Neutrophil (primary cell): ENCODE data around the gene PRSS16.
"Not testable (repeated sequence)": the region's sequence is repeated elsewhere in the genome, so short reads cannot be mapped to it uniquely, and the experiment has no call there.

ENCODE experiments used
- H3K27ac ChIP-seq: fragments of 200-600 bp; sonication (generic); 2 replicates; pipeline ENCODE4 v1.5.1; 2016; ENCODE audit warnings: mild to moderate bottlenecking, moderate library complexity
- H3K27me3 ChIP-seq: fragments of 200-600 bp; sonication (generic); 2 replicates; pipeline ENCODE4 v1.6.0; 2016; ENCODE audit warnings: mild to moderate bottlenecking
- H3K36me3 ChIP-seq: fragments of 200-600 bp; sonication (generic); 2 replicates; pipeline ENCODE4 v1.5.1; 2017
- H3K4me1 ChIP-seq, 2 experiments: fragments of 200-600 bp in 1 of 2; sonication (generic) in 1 of 2; 1 replicate in 1 of 2; 2 replicates in 1 of 2; pipeline versions ENCODE4 v1.5.1 to v1.6.1; 2013 to 2016; ENCODE audit warnings: low read depth in 1 of 2, low read length in 1 of 2, mild to moderate bottlenecking in 1 of 2, moderate library complexity in 1 of 2; ENCODE audit not compliant: control insufficient read depth in 1 of 2, insufficient read depth in 1 of 2
- H3K4me3 ChIP-seq, 2 experiments: fragments of 200-600 bp in 1 of 2; sonication (generic) in 1 of 2; 1 replicate in 1 of 2; 2 replicates in 1 of 2; pipeline ENCODE4 v1.5.1; 2013 to 2016; ENCODE audit warnings: low read depth in 1 of 2, low read length in 1 of 2, mild to moderate bottlenecking in 1 of 2, moderate library complexity in 1 of 2
- H3K9me3 ChIP-seq: fragments of 200-600 bp; sonication (generic); 2 replicates; pipeline ENCODE4 v1.5.1; 2016
- CTCF ChIP-seq: fragments of 200-600 bp; sonication (generic); IDR thresholded peaks from 2 replicates; pipeline ENCODE4 v1.5.1; 2016; ENCODE audit warnings: antibody characterized with exemption

Gene PRSS16

GRCh38 chr6:27260369-27260768, 12.9 kb downstream of the PRSS16 start:
- Histone ChIP-seq H3K9me3 (no peaks in the 10 kb centered on the region), H3K27me3 (peaks cover 97% of the 10 kb centered on the region), H3K27ac (no peak overlapping the region), H3K4me1 (no peaks in the 10 kb centered on the region), H3K4me3 (no peak overlapping the region), H3K36me3 (no peaks in the 10 kb centered on the region)
- TF ChIP-seq CTCF, result no peak

DNA sequence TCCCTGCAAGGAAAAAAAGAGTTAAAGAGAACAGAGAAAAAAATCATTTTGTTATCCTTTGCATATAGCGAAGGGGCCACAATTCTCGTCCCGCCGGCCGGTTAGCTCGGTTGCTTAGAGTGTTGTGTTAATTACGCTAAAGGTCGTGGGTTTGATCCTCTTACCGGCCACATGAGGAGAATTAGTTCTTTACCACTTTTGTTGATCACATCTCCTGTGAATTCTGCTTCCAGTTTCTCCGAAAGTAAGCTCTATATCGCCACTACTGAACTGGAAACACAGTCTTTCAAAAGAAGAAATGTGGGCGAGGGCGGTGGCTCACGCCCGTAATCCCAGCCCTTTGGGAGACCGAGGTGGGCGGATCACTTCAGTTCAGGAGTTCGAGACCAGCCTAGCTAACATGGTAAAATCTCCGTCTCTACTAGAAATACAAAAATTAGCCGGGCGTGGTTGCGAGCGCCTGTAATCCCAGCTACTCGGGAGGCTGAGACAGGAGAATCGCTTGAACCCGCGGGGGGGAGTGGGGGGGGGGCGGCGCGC, 13.4 kb downstream of the PRSS16 start:
- Histone ChIP-seq H3K4me3 (no peak overlapping the region), H3K27ac (no peak overlapping the region), H3K9me3 (no peaks in the 10 kb centered on the region), H3K36me3 (no peaks in the 10 kb centered on the region), H3K27me3 (peaks cover 94% of the 10 kb centered on the region), H3K4me1 (no peaks in the 10 kb centered on the region)
- TF ChIP-seq CTCF, result no peak

DNA sequence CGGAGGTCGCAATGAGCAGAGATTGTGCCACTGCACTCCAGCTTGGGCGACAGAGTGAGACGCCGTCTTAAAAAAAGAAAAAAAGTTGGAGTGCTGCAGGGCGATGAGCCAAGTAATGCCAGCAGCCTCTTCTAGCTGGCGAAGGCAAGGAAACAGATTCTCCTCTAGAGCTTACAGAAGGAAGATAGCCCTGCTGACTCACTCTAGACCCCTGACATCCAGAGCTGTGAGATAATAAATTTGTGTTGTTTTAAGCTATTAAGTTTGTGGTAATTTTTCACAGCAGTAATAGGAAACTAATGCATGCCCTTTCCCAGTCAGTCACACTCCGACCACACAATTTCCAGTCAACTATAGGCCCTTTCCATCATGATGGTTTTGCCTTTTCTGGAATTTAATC, 16.4 kb downstream of the PRSS16 start:
- no peak overlapping the region for H3K4me3 ChIP-seq
- H3K4me1 ChIP-seq, result no peaks in the 10 kb centered on the region
- H3K36me3 ChIP-seq, result no peaks in the 10 kb centered on the region
- H3K27ac ChIP-seq, result no peak overlapping the region
- no peaks in the 10 kb centered on the region for H3K9me3 ChIP-seq
- TF ChIP-seq CTCF, result no peak
- H3K27me3 ChIP-seq, result peaks cover 93% of the 10 kb centered on the region

GRCh38 chr6:27267003-27267402, 19.5 kb downstream of the PRSS16 start:
- not testable (repeated sequence) for H3K4me3 ChIP-seq, H3K4me1 ChIP-seq, H3K27ac ChIP-seq, H3K9me3 ChIP-seq, H3K36me3 ChIP-seq
- peaks cover 75% of the 10 kb centered on the region for H3K27me3 ChIP-seq

DNA sequence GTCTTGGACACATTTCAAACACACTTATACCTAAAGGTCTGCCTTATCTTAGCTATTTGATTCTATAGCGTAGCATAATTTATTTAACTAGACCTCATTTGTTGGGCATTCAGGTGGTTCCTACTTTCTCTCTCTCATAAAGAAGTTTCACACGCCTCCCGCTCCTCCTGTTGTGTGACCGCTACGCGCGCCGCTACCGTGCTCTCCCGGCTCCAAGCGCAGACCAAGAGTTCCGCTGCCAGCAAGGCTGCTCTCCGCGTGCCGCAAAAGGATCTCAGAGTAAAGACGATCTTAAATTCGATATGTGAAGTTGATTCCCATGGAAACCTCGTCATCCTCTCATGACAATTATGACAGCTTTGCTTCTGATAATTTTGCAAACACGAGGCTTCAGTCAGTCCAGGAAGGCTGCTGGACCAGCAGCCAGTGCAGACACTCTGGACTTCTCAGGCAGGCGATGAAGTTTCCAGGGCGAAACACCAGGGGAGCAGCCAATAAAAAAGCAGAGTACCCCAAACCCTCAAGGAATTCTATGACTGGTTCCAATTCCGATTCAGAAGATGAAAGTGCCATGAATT, 20.4 kb downstream of the PRSS16 start:
- Histone ChIP-seq H3K36me3 (no peaks in the 10 kb centered on the region), H3K4me3 (no peak overlapping the region), H3K4me1 (no peaks in the 10 kb centered on the region), H3K27me3 (peaks cover 73% of the 10 kb centered on the region), H3K9me3 (no peaks in the 10 kb centered on the region), H3K27ac (no peak overlapping the region)
- no peak for TF ChIP-seq CTCF

DNA sequence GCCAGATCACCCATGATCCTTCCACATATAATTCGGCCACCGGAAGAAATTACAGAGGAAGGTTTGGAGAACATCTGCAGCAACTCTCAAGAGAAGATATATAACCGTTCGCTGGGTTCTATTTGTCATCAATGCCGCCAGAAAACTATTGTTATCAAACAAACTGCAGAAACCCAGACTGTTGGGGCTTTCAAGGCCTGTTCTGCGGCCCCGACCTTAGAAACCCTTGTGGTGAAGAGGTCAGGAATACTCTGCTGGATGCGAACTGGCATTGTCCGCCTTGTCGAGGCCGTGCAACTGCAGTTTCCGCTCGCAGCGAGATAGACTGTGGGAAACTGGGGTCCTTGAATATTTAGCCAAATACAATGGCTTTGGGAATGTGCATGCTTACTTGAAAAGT, 21.3 kb downstream of the PRSS16 start:
- TF ChIP-seq CTCF, result no peak
- H3K27ac ChIP-seq, result no peak overlapping the region
- H3K27me3 ChIP-seq, result peaks cover 73% of the 10 kb centered on the region
- no peaks in the 10 kb centered on the region for H3K9me3 ChIP-seq
- H3K36me3 ChIP-seq, result no peaks in the 10 kb centered on the region
- H3K4me1 ChIP-seq, result no peaks in the 10 kb centered on the region
- no peak overlapping the region for H3K4me3 ChIP-seq
